ENCODE results near the gene FYB1.

- no peak for TF ChIP-seq CTCF (conservative IDR thresholded peaks at IDR 0.05)
- no peak for TF ChIP-seq EZH2 (IDR thresholded peaks at IDR 0.05; ENCODE audit: low read depth)
Observed at GRCh38 chr5:39260095-39260494, 40.7 kb upstream of the FYB1 start.
